GM18505 (cell line): ENCODE measurements around the gene SYT8.
A peak's percentile ranks its signal among the peaks of the same experiment; 100 is the strongest.

Experiments
- ATAC-seq: cut with Tn5 transposase; IDR thresholded peaks from one replicate; pipeline ENCODE4 v1.9.1; 2021; ENCODE audit not compliant: unreplicated experiment
- POLR2A ChIP-seq: IDR thresholded peaks from 4 replicates; pipeline ENCODE4 v1.6.1; 2011; ENCODE audit warnings: borderline replicate concordance; ENCODE audit not compliant: insufficient read depth, insufficient read length; ENCODE audit errors: extremely low read depth

The SYT8 gene

GRCh38 chr11:1876361-1877063, 41.7 kb downstream of the SYT8 start:
- ATAC-seq: no peak
- TF ChIP-seq POLR2A: no peak

DNA sequence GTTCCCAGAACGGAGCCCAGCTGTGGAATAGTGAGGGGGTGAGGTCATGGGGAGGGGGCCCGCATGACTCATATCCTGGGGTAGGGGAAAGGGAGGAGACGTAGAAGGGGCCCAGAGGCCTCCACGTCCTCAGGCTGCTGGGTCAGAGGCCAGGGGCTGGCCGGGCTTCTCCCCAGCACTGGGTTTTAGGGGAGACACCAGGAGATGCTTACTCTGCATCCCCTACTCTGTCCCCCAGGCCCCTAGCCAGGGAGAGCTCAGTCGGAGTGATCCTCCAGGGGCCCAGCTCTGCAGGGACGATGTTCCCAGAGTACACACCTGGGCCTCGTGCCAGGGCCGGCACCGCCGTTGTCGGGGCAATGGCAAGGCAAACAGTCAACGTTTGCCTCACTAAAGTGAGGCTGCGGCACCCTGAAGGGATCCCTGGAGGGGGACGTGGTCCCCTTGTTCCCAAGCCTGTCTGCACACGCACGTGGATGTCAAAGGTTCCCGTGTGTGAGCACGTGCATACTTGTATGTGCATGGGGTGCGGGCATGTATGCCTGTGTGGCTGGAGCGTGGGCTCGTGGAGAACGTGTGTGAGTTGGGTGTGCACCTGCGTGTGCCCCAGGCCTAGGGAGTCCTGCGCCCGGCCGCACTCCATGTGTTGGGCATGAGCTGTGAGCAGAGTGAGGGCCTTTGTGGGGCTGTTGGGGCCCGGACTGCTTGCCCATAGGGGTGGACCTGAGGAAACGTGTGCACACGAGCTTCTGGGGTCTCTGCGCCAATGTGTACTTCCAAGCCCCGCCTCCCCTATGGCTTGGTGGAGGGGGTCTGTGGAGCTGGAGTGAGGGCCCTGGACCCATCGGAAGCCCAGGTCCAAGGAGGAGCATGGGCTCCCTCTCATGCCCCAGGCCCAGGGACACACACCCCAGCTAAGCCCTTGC, 42.7 kb downstream of the SYT8 start:
- no peak for ATAC-seq
- peak; percentile 10 for TF ChIP-seq POLR2A

GRCh38 chr11:1878137-1879031, 43.6 kb downstream of the SYT8 start:
- TF ChIP-seq POLR2A: no peak
- ATAC-seq: no peak

DNA sequence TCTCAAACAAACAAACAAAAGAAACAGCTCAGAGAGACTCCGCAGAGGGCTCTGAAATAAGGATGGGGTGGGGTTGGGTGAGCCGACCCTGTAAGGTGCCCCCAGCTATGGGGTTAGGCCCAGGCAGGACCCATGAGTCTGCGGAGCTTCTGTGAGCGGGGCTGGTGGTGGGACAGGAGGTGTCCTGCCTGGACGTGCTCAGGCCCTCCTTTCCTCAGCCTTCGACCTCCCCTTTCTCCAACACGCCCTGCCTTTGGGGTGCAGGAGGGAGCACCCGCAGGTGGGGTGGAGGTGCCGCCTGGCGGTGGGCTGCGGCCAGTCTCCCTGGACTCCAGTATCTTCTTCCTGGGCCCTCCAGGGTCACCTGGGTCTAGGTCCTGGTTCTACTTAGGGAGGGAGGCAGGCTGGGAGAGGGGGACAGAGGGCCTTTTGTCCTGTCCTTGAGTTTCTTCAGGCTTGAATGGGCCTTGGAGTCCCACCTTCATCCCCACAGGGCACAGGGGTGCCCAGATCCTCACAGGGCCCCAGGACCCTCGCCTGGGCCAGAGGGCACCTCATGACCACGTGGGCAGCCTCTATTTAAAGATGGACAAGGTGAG, 44.7 kb downstream of the SYT8 start:
- TF ChIP-seq POLR2A: no peak
- ATAC-seq: no peak

DNA sequence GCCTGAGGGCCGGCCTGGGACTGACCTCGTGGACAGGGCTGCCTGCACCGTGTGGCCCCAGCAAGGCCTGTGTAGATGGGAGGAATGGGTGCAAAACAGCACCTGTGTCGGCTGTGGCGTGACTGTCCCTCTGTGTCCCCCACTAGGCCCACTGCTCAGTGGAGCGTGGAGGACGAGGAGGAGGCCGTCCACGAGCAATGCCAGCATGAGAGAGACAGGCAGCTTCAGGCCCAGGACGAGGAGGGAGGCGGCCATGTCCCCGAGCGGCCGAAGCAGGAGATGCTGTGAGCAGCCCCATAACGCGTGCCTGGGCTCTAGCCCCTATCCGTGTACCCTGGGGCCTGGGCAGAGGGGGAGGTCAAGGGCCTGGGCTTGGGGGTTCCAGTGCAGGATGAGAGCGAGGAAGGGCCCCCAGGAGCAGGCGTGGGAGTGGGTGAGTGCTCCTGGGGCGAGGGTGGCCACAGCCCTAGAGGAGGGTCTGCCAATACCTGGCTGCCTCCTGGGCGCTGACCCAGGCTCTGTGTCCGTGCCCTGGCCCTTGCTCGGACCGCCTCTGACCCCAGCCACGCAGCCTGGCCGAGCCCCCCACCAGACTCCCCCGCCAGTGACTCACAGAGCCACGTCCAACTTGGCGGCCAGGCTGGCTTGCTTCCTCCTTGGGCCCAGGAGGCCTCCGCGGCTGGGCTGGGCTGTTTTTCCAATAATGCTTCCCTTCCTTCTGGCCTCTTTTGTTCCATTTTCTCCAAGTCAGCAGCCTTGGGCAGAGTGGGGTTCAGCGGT, 45.3 kb downstream of the SYT8 start:
- no peak for ATAC-seq
- no peak for TF ChIP-seq POLR2A

GRCh38 chr11:1880746-1881441, 46.1 kb downstream of the SYT8 start:
- TF ChIP-seq POLR2A: no peak
- ATAC-seq: no peak

DNA sequence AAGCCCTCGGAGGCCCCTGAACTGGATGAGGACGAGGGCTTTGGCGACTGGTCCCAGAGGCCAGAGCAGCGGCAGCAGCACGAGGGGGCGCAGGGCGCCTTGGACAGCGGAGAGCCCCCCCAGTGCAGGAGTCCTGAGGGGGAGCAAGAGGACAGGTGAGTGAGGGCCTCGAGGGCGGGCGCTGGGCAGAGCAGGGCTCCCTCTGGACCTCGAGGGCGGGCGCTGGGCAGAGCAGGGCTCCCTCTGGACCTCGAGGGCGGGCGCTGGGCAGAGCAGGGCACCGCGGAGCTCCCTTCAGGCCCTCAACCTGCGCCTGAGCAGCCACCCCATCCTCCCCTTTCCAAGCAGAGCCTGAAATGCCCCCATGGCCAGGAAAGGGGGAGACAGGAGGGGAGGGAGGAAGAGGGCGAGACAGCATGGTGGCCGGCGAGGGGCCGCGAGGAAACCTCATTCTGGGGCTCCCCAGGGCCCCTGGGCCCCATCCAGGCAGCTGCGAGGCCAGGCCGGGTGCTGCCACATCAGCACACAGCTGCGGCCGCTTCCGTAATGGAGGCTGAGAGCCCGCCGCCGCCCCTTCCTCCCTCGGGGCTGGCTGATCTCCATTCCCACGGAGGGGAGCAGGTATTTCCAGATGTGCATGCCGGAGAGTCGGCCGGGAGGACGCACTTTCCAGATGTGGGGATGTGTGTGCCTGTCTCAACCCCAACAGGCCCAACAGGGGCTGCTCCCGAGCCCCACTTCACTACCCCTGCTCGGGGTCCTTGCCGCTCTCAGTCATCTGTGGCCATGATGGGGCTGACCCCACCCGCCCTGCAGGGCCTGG, 46.9 kb downstream of the SYT8 start:
- no peak for ATAC-seq
- no peak for TF ChIP-seq POLR2A

DNA sequence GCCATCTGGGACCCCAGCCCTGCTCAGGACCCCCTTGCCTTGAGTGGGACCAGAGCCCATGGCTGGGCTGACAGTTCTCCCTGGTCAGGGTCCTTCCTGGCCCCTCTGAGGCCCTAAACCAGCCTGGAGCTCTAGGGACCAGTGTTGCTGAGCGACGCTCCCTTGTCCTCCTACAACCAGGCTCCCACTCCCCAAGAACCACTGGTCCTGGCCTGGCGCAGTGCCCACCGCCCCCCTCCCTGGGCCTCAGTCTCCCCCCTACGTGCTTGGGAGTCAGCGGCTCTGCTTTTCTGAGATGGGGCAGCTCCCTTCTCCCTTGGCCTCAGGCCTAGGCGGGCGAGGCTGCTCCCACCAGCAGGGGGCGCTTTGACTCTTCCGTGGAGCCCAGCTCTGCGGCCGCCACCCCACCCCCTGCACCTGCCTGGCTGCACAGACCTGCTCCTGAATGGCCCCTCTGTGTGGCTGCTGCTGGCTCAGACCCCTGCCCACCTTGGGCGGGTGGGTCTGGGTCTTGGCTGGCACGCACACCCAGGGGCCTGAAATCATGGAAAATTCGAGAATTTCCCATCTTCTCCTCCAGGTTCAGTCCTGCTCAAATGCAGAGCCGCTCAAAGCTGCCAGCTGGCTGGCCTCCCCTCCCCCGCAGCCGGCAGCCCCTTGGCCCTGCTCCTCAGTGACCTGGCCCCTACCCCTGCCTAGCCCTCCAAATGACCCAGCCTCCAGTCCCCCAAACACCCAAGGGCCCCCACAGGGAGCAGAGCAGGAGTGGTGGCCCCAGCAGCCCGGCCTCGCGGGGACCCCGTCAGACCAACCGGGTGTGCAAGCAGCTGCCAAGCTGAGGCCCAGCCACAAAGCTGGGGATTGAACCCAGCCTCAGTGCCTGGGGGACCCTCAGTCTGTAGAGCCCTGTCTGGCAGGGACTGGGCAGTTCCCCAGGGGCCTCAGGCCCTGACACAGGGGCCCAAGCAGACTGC, 47.8 kb downstream of the SYT8 start:
- TF ChIP-seq POLR2A: no peak
- no peak for ATAC-seq

GRCh38 chr11:1883346-1884302, 48.8 kb downstream of the SYT8 start:
- no peak for ATAC-seq
- no peak for TF ChIP-seq POLR2A
